Stimulated activated CD4-positive, alpha-beta T cell treated with anti-CD3 and anti-CD28 coated beads, TNF-alpha, amount 100 ng/mL, for 24 hours (primary cell): ENCODE measurements around the gene INCA1.
"Not testable (repeated sequence)": the region's sequence is repeated elsewhere in the genome, so short reads cannot be mapped to it uniquely, and the experiment has no call there.

Source experiments
- DNase-seq, 3 experiments: peaks; one replicate each; pipeline ENCODE4 v3.0.0-alpha.2; 2020; ENCODE audit warnings: low read depth in 3 of 3

Gene INCA1, protein sequence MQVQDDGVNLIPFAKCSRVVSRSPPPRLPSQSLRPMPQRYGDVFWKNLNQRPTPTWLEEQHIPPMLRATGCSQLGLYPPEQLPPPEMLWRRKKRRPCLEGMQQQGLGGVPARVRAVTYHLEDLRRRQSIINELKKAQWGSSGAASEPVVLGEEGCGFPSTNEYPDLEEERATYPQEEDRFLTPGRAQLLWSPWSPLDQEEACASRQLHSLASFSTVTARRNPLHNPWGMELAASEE

DNA sequence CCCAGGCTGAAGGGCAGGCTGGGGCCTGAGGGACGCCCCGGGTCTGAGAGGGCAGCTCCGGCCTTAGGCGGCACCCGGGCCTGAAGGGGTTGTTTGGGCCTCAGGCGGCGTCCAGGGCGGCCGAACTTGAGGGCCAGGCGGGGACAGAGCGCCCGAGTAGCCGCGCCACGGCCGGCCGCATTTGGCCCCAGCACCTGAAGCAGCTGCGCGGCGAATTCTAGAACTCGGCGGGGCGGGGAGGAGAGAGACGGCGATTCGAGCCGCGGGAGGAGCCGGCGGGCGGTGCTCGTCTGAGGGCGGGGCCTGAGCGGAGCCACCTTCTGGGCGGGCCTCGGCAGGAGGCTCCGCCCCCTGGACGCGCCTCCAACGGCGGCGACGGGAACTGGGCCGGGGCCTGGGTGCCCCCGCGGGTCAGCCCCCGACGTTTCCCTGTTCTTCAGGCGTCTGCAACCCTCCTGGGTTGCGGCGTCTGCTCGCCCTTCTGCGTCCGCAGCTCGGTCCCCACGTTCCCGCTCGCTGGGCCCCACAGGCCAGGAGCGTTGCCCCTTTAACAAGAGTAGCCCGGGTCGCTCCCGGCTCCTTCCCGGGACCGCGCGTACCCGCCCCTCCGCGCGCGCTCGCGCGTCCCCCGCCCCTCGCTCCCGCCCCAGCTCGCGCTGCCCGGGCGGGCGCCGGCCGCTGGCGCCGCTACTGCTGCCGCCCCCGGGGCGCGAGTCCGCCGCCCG is at the start of gene INCA1, which contains the start of gene KIF1C:
TSS of gene INCA1 (minus strand) at position 221 of the 725 bp plus-strand sequence. CDS start 3,085 bp downstream, outside the sequence.
TSS of gene KIF1C (plus strand) at position 649 of the 725 bp plus-strand sequence. CDS start 2,297 bp downstream, outside the sequence.
- peak; percentile 72 to 87 (median 78) for DNase-seq

DNA sequence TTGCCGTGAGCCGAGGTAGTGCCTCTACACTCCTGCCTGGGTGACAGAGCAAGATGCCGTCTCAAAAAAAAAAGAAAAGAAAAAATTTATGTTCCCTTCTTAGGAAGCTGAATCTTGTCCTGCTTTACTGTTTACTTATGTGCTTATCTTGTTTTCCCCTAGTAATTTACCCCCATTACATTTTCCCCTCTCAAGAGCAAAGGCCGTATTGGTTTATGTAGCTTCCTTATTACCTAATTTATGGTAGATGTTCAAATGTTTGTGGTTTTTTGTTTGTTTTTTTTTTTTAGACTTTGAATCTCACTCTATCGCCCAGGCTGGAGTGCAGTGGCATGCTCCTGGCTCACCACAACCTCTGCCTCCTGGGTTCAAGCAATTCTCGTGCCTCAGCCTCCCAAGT is 48.2 kb upstream of the INCA1 start:
- DNase-seq, result no peak

DNA sequence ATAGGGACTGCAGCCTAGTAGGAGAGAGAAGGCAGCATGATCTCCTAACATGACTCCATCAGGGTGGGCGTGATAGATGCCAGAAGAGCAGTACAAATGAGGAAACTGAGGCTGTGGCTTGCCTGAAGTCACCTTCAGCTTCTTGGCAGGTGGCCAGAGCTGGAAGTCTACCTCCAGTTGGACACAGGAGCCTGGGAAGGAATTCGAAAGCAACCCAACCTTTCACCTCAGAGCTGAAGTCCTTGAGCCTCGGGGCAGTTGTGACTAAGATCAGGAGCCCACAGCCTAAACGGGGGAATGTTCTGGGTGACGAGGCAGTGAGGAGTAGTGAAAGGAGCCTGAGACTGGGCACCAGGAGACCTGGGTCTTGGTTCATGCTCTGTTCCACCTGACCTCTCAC is 47.3 kb upstream of the INCA1 start:
- DNase-seq, result no peak

DNA sequence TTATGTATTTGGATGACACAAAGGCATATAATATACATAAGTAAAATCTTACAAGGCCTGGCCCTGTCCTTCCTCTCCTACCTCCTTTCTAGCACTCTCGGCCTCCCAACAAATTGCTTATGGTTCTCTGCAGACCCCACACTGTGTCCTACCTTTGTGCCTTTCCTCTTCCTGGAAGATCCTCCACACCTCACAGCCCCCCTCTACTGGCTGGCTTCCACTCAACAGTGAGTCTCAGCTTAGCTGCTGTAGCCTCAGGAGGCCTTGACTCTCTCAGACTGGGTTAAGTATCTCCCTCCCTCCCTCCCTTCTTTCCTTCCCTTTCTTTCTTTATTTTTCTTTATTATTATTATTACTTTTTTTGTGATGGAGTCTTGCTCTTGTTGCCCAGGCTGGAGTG is 46.2 kb upstream of the INCA1 start:
- no peak for DNase-seq

DNA sequence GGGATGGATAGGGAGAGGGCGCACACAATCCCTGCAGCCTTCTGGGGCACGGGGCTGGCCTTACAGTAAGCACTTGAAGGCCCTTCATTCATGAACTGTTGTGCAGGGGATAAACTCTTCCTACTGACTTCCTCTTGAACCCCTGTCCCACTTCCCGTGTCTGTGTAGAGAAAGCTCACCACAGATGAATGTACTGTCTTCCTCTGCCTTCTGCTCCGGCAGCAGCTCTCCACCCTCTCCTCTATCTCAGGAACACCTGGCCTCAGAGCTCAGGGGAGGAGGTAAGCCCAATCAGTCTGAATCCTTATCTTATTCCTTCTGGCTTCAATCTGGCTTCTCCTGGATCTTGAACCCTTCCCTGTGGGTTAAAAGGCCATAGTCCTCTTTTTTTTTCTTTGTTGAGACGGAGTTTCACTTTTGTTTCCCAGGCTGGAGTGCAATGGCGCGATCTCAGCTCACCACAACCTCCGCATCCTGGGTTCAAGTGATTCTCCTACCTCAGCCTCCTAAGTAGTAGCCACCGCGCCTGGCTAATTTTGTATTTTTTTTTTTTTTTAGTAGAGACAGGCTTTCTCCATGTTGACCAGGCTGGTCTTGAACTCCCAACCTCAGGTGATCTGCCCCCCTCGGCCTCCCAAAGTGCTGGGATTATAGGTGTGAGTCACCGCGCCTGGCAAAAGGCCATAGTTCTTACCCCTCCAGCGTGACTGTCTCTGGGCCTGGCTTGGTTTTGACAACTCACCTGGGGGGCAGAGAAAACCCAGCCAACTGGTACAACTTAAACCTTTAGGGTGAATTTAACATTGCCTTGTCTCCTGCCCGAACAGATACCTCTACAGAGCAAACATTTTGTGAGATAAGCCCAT is 45.1 kb upstream of the INCA1 start:
- DNase-seq, result no peak

DNA sequence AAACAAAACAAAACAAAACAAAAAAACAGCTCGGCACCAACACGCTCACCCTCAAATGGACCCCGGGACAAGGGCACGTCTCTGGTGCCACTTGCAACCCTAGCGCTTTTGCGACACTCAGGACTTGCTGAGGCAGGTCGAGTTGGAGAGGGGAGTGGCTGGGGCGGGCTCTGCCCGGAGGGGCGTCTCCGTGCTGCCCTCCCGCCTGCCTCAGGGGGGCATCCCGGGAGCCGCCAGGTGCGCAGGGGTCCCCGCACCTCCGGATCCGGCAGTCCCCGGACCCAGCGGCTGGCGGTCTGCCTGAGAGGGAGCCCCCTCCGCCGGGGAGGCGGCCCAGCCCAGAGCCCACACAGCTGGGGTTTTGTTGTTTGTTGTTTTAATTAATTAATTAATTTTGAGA is 38.0 kb upstream of the INCA1 start, which contains the start of gene SLC52A1:
TSS of gene SLC52A1 (minus strand) at position 112 of the 400 bp plus-strand sequence. CDS start 820 bp downstream, outside the sequence.
- no peak for DNase-seq

DNA sequence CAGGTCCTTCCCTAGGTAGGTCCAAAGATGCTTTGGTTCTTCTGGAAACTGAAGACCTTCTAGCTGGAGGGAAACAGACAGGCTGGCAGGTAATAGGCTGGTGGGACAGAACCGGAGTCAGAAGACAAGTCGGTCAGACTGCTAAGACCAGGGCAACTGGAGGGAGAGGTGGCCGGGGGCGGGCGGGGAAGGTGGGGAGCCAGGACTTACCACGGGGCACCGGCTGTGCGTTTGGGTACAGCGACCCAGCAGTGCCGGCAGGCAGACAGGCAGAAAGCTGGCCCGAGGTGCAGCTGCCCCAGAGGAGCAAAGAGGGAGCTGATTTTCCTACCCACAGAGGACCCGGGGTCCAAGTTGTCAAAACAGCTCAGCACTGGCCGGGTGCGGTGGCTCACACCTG is 37.3 kb upstream of the INCA1 start:
- no peak for DNase-seq

DNA sequence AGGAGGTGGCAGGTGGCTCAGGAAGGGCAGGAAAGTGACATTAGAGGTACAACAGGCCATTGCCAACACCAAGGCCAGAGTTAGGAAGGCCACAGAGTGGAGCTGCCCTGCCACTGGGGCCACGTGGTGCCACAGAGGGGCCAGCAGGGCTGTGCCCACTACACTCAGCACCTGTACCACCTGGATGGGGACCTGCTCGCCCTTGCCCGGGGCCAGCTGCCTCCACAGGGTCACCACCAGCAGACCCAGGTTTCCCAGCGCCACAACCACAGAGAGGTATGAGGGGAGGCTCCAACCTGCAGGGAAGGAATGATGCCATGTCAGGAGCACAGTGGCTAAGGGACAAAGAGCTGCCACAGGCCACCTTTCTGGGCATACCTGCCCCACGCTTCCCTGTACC is 36.7 kb upstream of the INCA1 start:
- no peak for DNase-seq

DNA sequence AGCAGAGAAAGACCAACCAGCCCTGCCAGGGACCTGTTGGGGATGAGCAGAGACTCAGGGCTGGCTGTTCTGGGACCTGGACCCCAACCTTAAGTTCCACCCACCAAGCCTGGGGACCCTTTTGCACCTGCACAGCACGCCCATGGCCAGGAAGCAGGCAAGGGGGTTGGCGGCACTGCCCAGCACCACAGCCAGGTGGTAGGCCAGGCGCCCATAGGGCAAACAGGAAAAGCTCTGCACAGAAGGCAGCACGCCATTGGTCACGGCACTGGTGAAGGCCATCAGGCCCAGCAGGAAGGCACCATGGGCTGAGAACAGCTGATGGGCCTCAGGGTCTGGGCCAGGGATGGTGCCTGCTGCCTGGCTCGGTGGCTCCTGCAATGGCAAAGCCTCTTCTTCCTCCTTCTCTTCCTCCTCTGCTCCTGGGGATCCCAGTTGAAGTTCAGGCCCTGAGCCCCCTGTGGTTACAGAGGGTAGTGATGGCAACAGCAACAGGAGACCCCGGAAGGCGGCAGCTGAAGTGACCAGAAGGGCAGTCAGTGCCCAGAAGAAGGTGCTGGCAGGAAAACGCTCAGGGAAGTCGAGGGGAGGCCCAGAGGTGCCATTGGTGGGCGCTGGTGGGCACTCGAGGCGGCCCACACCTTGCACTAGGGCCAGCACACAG is 36.2 kb upstream of the INCA1 start:
- no peak for DNase-seq

DNA sequence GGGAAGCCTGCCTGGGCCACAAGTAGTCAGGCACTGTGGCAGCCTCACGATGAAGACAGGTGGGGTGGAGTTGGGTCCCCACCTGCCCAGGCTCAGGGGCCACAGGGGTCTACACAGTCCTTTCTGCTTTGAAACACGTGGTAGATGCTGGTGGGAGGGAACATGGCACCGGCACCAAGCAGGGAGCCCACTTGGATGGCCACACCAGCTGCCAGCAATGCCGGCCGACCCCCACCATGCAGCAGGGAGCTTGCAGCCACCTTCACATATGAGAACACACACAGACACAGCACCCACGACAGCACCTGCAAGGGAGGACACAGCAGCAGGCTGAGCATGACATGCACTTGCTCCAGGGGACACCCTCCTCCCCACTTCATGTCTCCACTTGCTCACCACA is 35.5 kb upstream of the INCA1 start:
- no peak for DNase-seq

DNA sequence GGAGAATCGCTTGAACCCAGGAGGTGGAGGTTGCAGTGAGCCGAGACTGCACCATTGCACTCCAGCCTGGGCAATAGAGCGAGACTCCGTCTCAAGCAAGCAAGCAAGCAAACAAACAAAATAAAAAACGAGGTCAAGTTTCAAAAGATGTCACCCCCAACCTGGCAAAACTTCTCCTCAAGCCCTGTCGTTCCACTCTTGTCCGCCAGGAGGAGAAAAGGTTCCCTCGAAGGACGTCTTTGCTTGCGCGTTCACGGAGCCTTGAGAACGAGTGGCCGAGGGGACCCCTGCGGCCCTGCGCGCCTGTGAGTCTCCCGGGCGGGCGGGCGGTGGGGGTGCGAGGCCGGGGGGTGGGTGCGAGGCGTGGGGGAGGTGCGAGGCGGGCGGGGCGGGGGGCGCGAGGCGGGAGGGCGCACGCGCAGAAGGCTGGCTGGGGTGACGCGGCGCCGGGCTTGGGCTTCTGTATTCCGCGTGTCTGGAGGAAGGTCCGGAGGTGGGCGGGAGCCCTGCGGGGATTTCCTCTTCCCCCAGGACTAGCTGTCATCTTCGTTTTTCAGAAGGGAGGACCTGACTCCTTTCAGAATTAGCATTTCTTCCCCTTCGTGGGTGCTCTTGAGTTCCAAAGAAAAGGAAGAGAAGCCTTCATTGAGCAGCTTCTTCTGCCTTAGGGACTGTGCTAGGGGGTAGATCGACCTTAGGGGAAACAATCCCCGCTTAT is 34.2 kb upstream of the INCA1 start:
- DNase-seq, result peak; percentile 74 to 87 (median 74)

DNA sequence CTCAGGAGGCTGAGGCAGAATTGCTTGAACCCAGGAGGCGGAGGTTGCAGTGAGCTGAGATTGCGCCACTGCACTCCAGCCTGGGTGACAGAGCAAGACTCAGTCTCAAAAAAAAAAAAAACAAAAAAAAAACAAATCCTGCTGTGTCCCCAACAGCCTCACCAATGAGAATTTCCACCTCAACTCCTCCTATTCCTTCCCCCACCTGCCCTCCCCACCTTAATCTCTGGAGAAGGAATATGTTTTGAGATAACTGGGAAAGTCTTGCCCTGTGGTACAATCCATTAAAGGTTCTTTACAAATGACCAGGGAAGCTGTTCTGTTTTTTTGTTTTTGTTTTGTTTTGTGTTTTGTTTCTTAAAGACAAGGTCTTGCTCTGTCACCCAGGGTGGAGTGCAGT is 32.8 kb upstream of the INCA1 start:
- not testable (repeated sequence) for DNase-seq

DNA sequence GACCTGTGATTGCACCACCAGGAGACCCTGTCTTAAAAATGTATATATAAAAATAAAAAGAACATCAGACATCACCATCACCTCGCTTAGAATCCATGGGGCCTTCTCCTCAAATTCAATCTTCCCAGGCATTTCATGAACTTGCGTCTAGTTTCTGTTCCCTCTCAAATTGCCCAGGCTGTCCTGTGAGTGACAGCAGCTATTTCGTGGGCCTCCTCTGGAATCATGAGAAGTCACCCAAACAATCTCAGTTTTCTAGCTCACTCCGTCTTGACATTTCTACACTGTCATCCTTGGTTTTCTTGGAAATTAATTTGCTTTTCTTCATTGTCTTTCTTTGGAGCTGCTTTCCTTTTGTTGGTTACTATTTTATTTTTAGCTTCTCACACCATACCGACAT is 30.6 kb upstream of the INCA1 start:
- DNase-seq, result no peak

DNA sequence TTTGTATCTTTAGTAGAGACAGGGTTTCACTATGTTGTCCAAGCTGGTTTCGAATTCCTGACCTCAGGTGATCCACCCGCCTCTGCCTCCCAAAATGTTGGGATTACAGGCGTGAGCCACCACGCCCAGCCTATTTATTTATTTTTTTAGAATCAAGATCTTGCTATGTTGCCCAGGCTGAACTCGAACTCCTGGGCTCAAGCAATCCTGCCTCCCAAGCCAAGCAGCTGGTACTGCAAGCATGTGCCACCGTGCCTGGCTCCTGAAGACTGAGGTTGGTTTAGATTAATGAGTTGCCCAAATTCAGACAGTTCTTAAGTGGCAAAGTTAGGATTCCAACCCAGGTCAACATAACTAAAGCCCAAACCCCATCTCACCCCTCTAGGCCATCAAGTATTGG is 30.0 kb upstream of the INCA1 start:
- no peak for DNase-seq

DNA sequence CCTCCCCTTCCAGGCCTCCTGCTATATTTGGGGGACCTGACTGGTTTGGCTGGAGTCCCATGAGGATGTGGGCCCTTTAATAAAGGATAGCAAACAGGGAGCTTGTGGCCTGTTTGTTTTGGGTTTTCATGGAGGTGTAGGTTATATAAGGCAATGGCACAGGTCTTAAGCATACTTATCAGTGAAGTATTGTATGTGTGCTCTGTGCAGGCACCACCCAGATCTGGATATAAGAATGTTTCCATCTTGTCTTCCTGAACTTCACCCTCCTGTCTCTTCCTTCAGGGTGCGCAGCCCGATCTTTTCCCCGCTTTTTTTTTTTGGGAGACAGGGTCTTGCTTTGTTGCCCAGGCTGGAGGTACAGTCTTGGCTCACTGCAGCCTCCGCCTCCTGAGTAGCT is 27.3 kb upstream of the INCA1 start:
- DNase-seq, result no peak

DNA sequence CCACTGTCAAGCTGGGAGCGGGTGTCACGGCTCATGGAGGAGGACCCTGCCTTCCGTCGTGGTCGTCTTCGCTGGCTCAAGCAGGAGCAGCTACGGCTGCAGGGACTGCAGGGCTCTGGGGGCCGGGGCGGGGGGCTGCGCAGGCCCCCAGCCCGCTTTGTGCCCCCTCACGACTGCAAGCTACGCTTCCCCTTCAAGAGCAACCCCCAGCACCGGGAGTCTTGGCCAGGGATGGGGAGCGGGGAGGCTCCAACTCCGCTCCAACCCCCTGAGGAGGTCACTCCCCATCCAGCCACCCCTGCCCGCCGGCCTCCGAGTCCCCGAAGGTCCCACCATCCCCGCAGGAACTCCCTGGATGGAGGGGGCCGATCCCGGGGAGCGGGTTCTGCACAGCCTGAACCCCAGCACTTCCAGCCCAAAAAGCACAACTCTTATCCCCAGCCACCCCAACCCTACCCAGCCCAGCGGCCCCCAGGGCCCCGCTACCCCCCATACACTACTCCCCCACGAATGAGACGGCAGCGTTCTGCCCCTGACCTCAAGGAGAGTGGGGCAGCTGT is 26.3 kb upstream of the INCA1 start:
- DNase-seq, result no peak

DNA sequence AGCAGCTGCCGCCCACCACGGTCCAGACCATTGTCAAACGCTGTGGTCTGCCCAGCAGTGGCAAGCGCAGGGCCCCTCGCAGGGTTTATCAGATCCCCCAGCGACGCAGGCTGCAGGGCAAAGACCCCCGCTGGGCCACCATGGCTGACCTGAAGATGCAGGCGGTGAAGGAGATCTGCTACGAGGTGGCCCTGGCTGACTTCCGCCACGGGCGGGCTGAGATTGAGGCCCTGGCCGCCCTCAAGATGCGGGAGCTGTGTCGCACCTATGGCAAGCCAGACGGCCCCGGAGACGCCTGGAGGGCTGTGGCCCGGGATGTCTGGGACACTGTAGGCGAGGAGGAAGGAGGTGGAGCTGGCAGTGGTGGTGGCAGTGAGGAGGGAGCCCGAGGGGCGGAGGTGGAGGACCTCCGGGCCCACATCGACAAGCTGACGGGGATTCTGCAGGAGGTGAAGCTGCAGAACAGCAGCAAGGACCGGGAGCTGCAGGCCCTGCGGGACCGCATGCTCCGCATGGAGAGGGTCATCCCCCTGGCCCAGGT is 24.9 kb upstream of the INCA1 start:
- DNase-seq, result no peak

DNA sequence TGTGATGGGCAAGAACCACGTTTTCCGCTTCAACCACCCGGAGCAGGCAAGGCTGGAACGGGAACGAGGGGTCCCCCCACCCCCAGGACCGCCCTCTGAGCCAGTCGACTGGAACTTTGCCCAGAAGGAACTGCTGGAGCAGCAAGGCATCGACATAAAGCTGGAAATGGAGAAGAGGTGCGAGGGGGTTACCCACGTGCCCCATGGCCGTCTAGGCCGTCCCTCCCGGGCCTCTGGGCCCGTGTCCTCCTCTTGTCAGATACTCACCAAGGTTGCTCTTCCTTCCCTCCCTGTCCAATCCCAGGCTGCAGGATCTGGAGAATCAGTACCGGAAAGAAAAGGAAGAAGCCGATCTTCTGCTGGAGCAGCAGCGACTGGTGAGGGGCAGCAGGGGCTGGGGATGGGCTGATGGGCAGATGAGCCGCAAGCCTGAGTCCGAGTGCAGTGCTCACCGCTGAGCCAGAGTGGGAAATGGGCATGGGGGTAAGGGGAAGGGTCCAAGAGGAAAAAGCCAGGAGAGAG is 23.2 kb upstream of the INCA1 start:
- DNase-seq, result no peak

DNA sequence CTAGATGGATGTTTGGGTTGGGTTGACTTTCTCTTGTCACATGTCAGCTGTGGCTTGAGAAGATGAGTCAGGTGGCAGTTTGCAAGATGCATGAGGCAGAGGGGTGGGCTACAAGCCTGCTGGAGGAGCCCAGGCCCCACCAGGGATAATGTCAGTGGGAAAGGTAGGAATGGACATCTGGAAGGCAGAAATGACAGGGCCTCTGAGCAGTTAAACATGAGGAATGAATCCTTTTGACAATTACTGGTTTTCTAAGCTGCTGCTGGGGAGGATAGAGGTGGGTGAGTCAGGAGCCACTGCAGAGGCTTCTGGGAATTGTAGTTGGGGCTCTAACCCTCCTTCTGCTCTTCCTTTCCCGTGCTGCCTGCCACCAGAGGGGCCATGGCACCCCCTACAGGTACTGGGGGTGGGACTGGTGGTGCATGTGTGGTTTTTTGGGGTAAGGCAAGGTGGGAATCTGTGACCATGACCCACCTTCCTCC is 22.2 kb upstream of the INCA1 start:
- peak in 1 of 3 experiments; percentile 32 for DNase-seq

DNA sequence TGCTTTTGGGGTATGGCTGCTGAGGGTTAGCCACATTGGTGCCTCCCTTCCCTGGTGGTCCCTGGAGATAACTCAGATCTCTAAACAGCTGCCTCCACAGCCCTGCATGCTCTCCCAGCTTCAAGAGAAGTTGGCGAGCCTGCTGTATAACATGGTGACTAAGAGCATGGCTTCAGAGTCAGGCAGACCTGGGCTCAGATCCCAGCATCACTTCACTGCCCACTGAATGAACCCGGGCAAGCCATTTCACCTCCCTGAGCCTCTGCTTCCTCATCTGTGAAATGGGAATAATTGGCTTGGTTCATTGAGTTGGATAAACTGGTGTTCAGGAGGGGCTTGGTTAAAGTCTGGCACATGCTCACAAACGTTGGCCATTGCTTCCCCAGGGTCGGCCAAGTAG is 17.0 kb upstream of the INCA1 start:
- DNase-seq, result no peak
